ENCODE results near the gene PKP2. TPM values are rescaled to one million over a fixed set of nuclear protein-coding genes. Genes with fewer than 3 reads are reported as not detected.

Gene PKP2
- total and polyA plus RNA-seq, 2 of the 13 experiments (the other 11 are each of a cell fraction or from before 2014, with no cell fraction given) = 15.1 to 25.3 TPM

- CTCF ChIA-PET (ENCODE audit: low intra/inter-chr PET ratio, low total read pairs) = no interaction called here
- H3K36me3 ChIP-seq (replicated peaks in 1 of 2; ENCODE audit: control insufficient read depth in 1 of 2, insufficient read depth in 2 of 2, low read length in 2 of 2) = peaks cover 8 to 14% of the 10 kb centered on the region in 2 experiments; a peak in 4 of 5 replicates
- FAIRE-seq = no peak
- POLR2A ChIA-PET = no interaction called here
- no peak overlapping the region for H3K4me3 ChIP-seq (replicated peaks in 1 of 3; ENCODE audit: insufficient read depth in 1 of 3, low read depth in 2 of 3, low read length in 3 of 3)
- no peaks in the 10 kb centered on the region for H3K4me1 ChIP-seq (ENCODE audit: insufficient read depth, low read length)
- no peaks in the 10 kb centered on the region for H4K20me1 ChIP-seq (ENCODE audit: insufficient read depth, low read length)
- intact Hi-C loops (cut with micrococcal nuclease; ENCODE audit: unreplicated experiment) (loop anchor here (5.0 kb wide), 2 partner anchors 43 to 63 kb away; partner anchors contain the start of gene PKP2), in situ Hi-C loops (cut with HindIII; ENCODE audit: extremely low pct_ligation_motif_present, low pct_unique_long_range_greater_than_20kb) (no loop called here)
- H3K27ac ChIP-seq (ENCODE audit: extremely low read length, insufficient read depth, low read length) = no peak overlapping the region
- H2AFZ ChIP-seq (ENCODE audit: low read length) = no peak overlapping the region
- no peak for ATAC-seq
- BruUV-seq (replicated peaks) = no TSS peak
- DNase-seq (ENCODE audit: low spot score) = no peak
- no peak for TF ChIP-seq RXRA (CRISPR knock-in tag; IDR thresholded peaks at IDR 0.05)
- TF ChIP-seq, protein P1, sequence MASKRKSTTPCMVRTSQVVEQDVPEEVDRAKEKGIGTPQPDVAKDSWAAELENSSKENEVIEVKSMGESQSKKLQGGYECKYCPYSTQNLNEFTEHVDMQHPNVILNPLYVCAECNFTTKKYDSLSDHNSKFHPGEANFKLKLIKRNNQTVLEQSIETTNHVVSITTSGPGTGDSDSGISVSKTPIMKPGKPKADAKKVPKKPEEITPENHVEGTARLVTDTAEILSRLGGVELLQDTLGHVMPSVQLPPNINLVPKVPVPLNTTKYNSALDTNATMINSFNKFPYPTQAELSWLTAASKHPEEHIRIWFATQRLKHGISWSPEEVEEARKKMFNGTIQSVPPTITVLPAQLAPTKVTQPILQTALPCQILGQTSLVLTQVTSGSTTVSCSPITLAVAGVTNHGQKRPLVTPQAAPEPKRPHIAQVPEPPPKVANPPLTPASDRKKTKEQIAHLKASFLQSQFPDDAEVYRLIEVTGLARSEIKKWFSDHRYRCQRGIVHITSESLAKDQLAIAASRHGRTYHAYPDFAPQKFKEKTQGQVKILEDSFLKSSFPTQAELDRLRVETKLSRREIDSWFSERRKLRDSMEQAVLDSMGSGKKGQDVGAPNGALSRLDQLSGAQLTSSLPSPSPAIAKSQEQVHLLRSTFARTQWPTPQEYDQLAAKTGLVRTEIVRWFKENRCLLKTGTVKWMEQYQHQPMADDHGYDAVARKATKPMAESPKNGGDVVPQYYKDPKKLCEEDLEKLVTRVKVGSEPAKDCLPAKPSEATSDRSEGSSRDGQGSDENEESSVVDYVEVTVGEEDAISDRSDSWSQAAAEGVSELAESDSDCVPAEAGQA (IDR thresholded peaks at IDR 0.05; ENCODE audit: low read depth) = no peak
- TF ChIP-seq, protein P1 (CRISPR knock-in tag; IDR thresholded peaks at IDR 0.05; ENCODE audit: borderline replicate concordance) = no peak
- TF ChIP-seq, protein P2, sequence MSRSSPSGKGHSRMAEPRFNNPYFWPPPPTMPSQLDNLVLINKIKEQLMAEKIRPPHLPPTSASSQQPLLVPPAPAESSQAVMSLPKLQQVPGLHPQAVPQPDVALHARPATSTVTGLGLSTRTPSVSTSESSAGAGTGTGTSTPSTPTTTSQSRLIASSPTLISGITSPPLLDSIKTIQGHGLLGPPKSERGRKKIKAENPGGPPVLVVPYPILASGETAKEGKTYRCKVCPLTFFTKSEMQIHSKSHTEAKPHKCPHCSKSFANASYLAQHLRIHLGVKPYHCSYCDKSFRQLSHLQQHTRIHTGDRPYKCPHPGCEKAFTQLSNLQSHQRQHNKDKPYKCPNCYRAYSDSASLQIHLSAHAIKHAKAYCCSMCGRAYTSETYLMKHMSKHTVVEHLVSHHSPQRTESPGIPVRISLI (CRISPR knock-in tag; IDR thresholded peaks at IDR 0.05; ENCODE audit: borderline replicate concordance) = no peak
- TF ChIP-seq, protein P3, sequence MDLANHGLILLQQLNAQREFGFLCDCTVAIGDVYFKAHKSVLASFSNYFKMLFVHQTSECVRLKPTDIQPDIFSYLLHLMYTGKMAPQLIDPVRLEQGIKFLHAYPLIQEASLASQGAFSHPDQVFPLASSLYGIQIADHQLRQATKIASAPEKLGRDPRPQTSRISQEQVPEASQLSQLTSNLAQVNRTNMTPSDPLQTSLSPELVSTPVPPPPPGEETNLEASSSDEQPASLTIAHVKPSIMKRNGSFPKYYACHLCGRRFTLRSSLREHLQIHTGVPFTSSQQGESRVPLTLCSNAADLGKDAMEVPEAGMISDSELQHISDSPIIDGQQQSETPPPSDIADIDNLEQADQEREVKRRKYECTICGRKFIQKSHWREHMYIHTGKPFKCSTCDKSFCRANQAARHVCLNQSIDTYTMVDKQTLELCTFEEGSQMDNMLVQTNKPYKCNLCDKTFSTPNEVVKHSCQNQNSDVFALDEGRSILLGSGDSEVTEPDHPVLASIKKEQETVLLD (CRISPR knock-in tag; IDR thresholded peaks at IDR 0.05; ENCODE audit: low read depth) = no peak
- TF ChIP-seq CAMTA2 (CRISPR knock-in tag; IDR thresholded peaks at IDR 0.05; ENCODE audit: borderline replicate concordance) = no peak
- TF ChIP-seq WIZ (CRISPR knock-in tag; IDR thresholded peaks at IDR 0.05) = no peak
- TF ChIP-seq IKZF1 (IDR thresholded peaks at IDR 0.05) = no peak
- TF ChIP-seq HOXA5 (CRISPR knock-in tag; IDR thresholded peaks at IDR 0.05) = no peak
- TF ChIP-seq JUNB (CRISPR knock-in tag; IDR thresholded peaks at IDR 0.05; ENCODE audit: borderline replicate concordance) = no peak
- no peak for TF ChIP-seq ZBTB49 (CRISPR knock-in tag; IDR thresholded peaks at IDR 0.05; ENCODE audit: borderline replicate concordance)
- H3K9ac ChIP-seq (ENCODE audit: insufficient read depth, low read depth, low read length) = no peak overlapping the region
- no peaks in the 10 kb centered on the region for H3K9me3 ChIP-seq (ENCODE audit: low read length)
- no peaks in the 10 kb centered on the region for H3K27me3 ChIP-seq (ENCODE audit: control insufficient read depth in 1 of 2, insufficient read depth in 2 of 2, low read length in 2 of 2)
- peaks cover 3% of the 10 kb centered on the region for H3K79me2 ChIP-seq (ENCODE audit: insufficient read depth, low read length)
- H3K4me2 ChIP-seq (ENCODE audit: low read depth, low read length) = no peak overlapping the region
- WGBS (ENCODE audit: low lambda C conversion rate) = 80% methylated on average over 1 of the region's 1 CpG
Observed at GRCh38 chr12:32854716-32855115, 41.9 kb downstream of the PKP2 start.
